IPS DF 19.7 (cell line): ENCODE measurements around the gene TMEM267.
"Not testable (repeated sequence)": the region's sequence is repeated elsewhere in the genome, so short reads cannot be mapped to it uniquely, and the experiment has no call there.

Experiments
- DNase-seq: peaks from one replicate; pipeline ENCODE4 v3.0.0-alpha.2; 2013; ENCODE audit warnings: low read depth, low spot score

Gene TMEM267

DNA sequence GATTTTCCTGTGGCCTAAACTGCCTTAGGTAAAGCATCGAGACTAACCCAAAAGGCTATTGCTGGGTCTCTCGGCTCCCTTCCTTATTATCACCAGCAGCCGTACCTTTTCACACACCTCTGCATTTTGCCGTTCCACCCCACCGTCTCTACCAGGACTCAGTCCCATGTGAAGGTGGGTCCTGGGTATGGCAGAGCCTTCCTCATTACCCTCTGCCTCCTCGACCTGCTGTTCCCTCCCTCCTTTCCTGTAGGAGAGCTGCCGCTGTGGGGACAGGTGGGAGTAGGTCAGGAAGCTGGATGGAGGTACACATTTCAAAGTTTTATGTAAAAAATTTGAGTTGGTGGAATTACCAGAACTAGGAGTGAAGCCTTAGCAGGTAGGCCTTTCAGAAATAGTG, 73.3 kb downstream of the TMEM267 start:
- DNase-seq: no peak

- no peak for DNase-seq
Measured at GRCh38 chr5:43409809-43410271, 73.8 kb downstream of the TMEM267 start.

DNA sequence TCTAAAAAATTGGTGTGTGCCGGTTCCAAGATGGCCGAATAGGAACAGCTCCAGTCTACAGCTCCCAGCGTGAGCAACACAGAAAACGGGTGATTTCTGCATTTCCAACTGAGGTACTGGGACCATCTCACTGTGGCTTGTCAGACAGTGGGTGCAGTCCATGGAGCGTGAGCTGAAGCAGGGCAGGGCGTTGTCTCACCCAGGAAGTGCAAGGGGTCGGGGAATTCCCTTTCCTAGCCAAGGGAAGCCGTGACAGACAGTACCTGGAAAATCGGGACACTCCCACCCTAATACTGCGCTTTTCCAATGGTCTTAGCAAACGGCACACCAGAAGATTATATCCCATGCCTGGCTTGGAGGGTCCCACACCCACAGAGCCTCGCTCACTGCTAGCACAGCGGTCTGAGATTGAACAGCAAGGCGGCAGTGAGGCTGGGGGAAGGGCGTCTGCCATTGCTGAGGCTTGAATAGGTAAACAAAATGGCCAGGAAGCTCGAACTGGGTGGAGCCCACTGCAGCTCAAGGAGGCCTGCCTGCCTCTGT, 81.1 kb downstream of the TMEM267 start:
- DNase-seq: not testable (repeated sequence)

DNA sequence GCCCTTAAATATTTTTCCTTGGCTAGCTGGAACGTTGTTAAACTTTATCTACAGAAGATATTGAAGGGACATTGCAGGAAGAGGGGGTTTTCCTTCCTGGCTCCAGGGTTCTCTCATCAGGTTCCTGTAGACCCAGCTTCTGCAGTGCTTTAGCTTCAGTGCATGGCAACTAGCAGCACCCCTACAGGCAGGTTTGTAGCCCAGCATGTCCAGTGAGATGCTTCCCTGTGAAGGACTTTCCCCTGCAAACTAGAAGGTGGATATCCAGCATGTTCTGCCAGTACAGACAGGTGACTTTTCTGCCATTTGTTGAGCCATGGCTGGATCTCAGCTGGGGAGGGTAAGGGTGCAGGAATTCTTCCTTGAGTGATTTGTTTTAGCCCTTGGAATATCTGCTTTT, 81.8 kb downstream of the TMEM267 start:
- no peak for DNase-seq

DNA sequence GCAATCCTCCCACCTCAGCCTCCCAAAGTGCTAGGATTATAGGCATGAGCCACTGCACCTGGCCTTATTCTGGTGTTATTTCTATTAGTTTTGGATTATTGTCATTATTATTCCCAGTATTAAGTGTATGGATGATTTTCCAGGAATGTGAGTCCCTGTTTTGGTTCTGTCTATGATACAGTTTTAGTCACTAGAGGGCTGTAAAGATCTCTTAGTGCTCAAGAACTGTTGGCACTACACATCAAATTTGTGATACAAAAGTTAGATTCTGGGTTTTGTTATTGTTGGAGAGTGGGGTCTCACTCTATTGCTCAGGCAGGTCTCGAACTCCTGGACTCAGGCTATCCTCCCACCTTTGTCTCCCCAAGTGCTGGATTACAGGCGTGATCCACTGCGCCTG, 83.6 kb downstream of the TMEM267 start:
- no peak for DNase-seq

- no peak for DNase-seq
Measured at GRCh38 chr5:43396762-43397304, 86.8 kb downstream of the TMEM267 start.
